K562 (cell line): ENCODE measurements around the gene TCEAL4. TPM values are rescaled to one million over a fixed set of nuclear protein-coding genes. Genes with fewer than 3 reads are reported as not detected.

Experiments
- ATAC-seq: fragments of 200-7000 bp; cut with Tn5 transposase; 3 replicates; pipeline ENCODE4 v1.9.1; 2020; ENCODE audit warnings: moderate library complexity
- BruUV-seq: library from RNA; stranded (reverse); fragments of 400-500 nt; replicated peaks from 2 replicates; lab custom pipeline; 2021; lab: Mats Ljungman, UMichigan
- CTCF ChIA-PET: fragments of 300-600 bp; formaldehyde crosslinking; extraction: SDS; loops from one replicate; lab custom pipeline; 2021; ENCODE audit warnings: low intra/inter-chr PET ratio; lab: Yijun Ruan, JAX
- POLR2A ChIA-PET: fragments of 300-600, 350-650 bp; sonication (Branson Sonifier 250); formaldehyde crosslinking; extraction: SDS; loops from one replicate; lab custom pipeline; 2021; ENCODE audit warnings: antibody characterized with exemption, inconsistent platforms; lab: Yijun Ruan, JAX
- DNase-seq, 4 experiments: peaks; one replicate each; pipeline versions ENCODE4 v3.0.0 to v3.0.0-alpha.2; 2011 to 2018; ENCODE audit warnings: low spot score in 3 of 4, mixed read lengths in 3 of 4; ENCODE audit errors: extremely low read depth in 1 of 4
- FAIRE-seq: peaks from 2 replicates; lab custom pipeline; 2011; peaks lifted over from hg19 to GRCh38; lab: Jason Lieb, UNC
- H2AFZ ChIP-seq: 2 replicates; pipeline ENCODE4 v1.6.0; 2011; ENCODE audit warnings: low read depth, low read length, control low read depth, inconsistent platforms
- H3K27ac ChIP-seq: fragments of 200-600 bp; 3 replicates; pipeline ENCODE4 v1.8.0; 2011; ENCODE audit warnings: low read depth, mild to moderate bottlenecking, control low read depth, inconsistent platforms, low read length, moderate library complexity, mixed read lengths; ENCODE audit errors: extremely low read depth
- H3K27me3 ChIP-seq, 2 experiments: fragments of 300-600 bp in 1 of 2; 2 replicates in 1 of 2; 3 replicates in 1 of 2; pipeline versions ENCODE4 v1.6.0 to v1.8.0; 2011; ENCODE audit warnings: inconsistent platforms in 2 of 2, low read length in 2 of 2, mild to moderate bottlenecking in 1 of 2, mixed read lengths in 1 of 2, moderate library complexity in 1 of 2; ENCODE audit not compliant: control insufficient read depth in 2 of 2, insufficient read depth in 2 of 2
- H3K36me3 ChIP-seq: fragments of 300-600 bp; 3 replicates; pipeline ENCODE4 v1.8.0; 2011; ENCODE audit warnings: mild to moderate bottlenecking, low read length, inconsistent platforms; ENCODE audit not compliant: control insufficient read depth, insufficient read depth
- H3K4me1 ChIP-seq, 2 experiments: fragments of 200-600 bp in 1 of 2; replicated peaks in 1 of 2; 2 replicates in 1 of 2; 3 replicates in 1 of 2; pipeline versions ENCODE4 v1.5.1 to v1.8.0; 2011; ENCODE audit warnings: inconsistent platforms in 2 of 2, low read length in 2 of 2, mild to moderate bottlenecking in 1 of 2, mixed read lengths in 1 of 2, moderate library complexity in 1 of 2; ENCODE audit not compliant: control insufficient read depth in 2 of 2, insufficient read depth in 2 of 2
- H3K4me2 ChIP-seq: 2 replicates; pipeline ENCODE4 v1.6.1; 2011; ENCODE audit warnings: low read length, control low read depth, inconsistent platforms, mixed read lengths; ENCODE audit not compliant: insufficient read depth
- H3K4me3 ChIP-seq: fragments of 200-600 bp; sonication (generic), shearing (Covaris generic); 2 replicates; pipeline ENCODE4 v1.5.1; 2016; ENCODE audit warnings: control low read depth, inconsistent platforms
- H3K79me2 ChIP-seq: fragments of 200-600 bp; 3 replicates; pipeline ENCODE4 v1.8.0; 2011; ENCODE audit warnings: low read length, inconsistent platforms; ENCODE audit not compliant: control insufficient read depth, insufficient read depth
- H3K9ac ChIP-seq, 2 experiments: 2 replicates each; pipeline versions ENCODE4 v1.6.0 to v1.6.1; 2011; ENCODE audit warnings: low read depth in 2 of 2, low read length in 2 of 2, control low read depth in 1 of 2, inconsistent platforms in 1 of 2, mild to moderate bottlenecking in 1 of 2, mixed read lengths in 1 of 2; ENCODE audit not compliant: insufficient read depth in 1 of 2
- H3K9me1 ChIP-seq: one replicate; pipeline ENCODE4 v1.6.0; 2011; ENCODE audit warnings: inconsistent platforms, mild to moderate bottlenecking, low read length, moderate library complexity; ENCODE audit not compliant: control insufficient read depth, insufficient read depth
- H3K9me3 ChIP-seq: replicated peaks from 2 replicates; pipeline ENCODE4 v1.5.1; 2011; ENCODE audit warnings: low read depth, low read length, inconsistent platforms; ENCODE audit not compliant: control insufficient read depth, insufficient read depth
- H4K20me1 ChIP-seq: replicated peaks from 2 replicates; pipeline ENCODE4 v1.6.1; 2011; ENCODE audit warnings: low read length, inconsistent platforms, mixed read lengths; ENCODE audit not compliant: control insufficient read depth, insufficient read depth
- MCM2 ChIP-seq: fragments of 450-650 bp; IDR thresholded peaks from 2 replicates; pipeline ENCODE4 v1.6.1; 2017; ENCODE audit warnings: low read depth, mild to moderate bottlenecking
- PTTG1 ChIP-seq: fragments of 450-650 bp; IDR thresholded peaks from 2 replicates; pipeline ENCODE4 v1.6.1; 2016; ENCODE audit warnings: low read depth, mild to moderate bottlenecking, missing genetic modification characterization, missing compliant biosample characterization
- RBM39 ChIP-seq: fragments of 200-400 bp; formaldehyde crosslinking; optimal IDR thresholded peaks from 2 replicates; pipeline ENCODE3; 2018; ENCODE audit warnings: low read depth, low read length
- ZNF699 ChIP-seq: fragments of 250-450 bp; sonication (Bioruptor Pico); IDR thresholded peaks from 2 replicates; pipeline ENCODE4 v1.8.0; 2021; ENCODE audit warnings: mild to moderate bottlenecking, moderate library complexity; ENCODE audit not compliant: insufficient replicate concordance
- WGBS: fragments of 100-300 bp; shearing (Covaris generic); methylation state at CpG from one replicate; pipeline ENCODE4 v1.1.6; 2016; ENCODE audit warnings: low coverage, mixed read lengths; ENCODE audit not compliant: insufficient coverage; ENCODE audit errors: missing lambda C conversion rate; 5-methylcytosine and 5-hydroxymethylcytosine counted together
- in situ Hi-C: fragments of 300-500 bp; cut with MboI; formaldehyde crosslinking; loops from 4 replicates; pipeline ENCODE4 v1.15.0; 2018; ENCODE audit warnings: inconsistent platforms, mixed read lengths
- intact Hi-C: fragments of 100-400 bp; cut with micrococcal nuclease; formaldehyde crosslinking; loops from 2 replicates; pipeline ENCODE4 v1.14.2; 2022
- polyA plus RNA-seq, 8 experiments: library from polyadenylated mRNA; depleted of rRNA in 4 of 8; stranded (reverse) in 5 of 8; unstranded in 3 of 8; fragments of >200 nt; fragmentation: Nextera tagmentation in 2 of 8; fragmentation: Illumina TruSeq in 1 of 8; extraction: Ambion mirVana in 2 of 8; extraction: Trizol in 1 of 8; gene quantifications; 2 replicates each; pipeline versions ENCODE4 v1.2.1 to v1.2.3, GENCODE V29; 2011 to 2014; ENCODE audit warnings: inconsistent platforms in 1 of 8, missing spikeins in 1 of 8
- total RNA-seq, 7 experiments: library from RNA; depleted of rRNA in 6 of 7; stranded (reverse); fragments of >200 nt in 6 of 7; fragmentation: Illumina TruSeq in 2 of 7; extraction: Trizol in 2 of 7; gene quantifications; 2 replicates each; pipeline versions ENCODE4 v1.2.1 to v1.2.3, GENCODE V29; 2011 to 2021; ENCODE audit warnings: low replicate concordance in 1 of 7

The TCEAL4 gene
- total and polyA plus RNA-seq, 9 of the 15 experiments (the other 6 are each of a cell fraction or from before 2014, with no cell fraction given), result 0.36 to 12.3 (median 7.9) TPM

DNA sequence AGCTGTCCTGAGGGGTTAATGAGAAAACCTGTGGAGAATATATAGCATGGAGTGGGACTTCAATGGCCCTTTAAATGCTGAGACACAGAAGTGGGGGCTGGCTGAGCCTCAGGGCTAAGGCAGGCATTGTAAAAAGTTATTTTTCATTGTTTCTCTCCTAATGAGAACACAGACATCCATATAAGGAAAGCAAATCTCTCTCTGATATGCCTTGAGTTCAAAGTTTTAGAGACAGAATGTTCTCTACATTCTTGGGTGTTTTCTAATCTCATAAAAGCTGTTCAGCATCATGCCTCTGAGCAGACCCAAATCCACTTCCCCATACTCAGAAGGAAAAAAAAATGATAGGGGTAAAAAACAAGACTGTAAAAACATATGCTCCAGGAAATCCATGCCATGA, 49.2 kb upstream of the TCEAL4 start (continued):
- TF ChIP-seq RBM39, result no peak

DNA sequence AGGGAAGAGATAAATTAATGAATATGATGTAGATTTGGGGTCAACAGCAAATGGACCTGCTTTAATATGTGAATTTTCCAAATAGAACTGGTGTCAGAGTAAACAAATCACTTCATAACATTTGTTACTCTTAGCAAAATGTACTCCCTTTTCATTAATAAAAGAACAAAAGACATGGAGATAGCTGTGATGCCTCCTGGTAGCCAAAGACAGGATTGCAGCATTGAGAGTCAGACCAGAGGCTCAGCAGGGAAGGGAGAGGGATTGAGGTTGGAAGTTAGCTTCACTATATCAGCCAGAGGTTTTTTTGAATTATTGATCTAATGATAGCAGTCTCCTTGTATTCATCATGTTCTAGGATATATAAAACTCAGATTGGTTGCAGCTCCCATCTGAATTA, 48.6 kb upstream of the TCEAL4 start:
- H3K9ac ChIP-seq, result no peak overlapping the region
- TF ChIP-seq MCM2 (no peak), ZNF699 (CRISPR knock-in tag) (no peak)
- CTCF ChIA-PET, result no interaction called here
- DNase-seq (no peak), FAIRE-seq (no peak), ATAC-seq (no peak)
- no peaks in the 10 kb centered on the region for H3K27me3 ChIP-seq
- BruUV-seq, result no TSS peak
- intact Hi-C loops, result no loop called here
- H4K20me1 ChIP-seq, result no peaks in the 10 kb centered on the region
- H3K9me3 ChIP-seq, result no peaks in the 10 kb centered on the region
- no peaks in the 10 kb centered on the region for H3K79me2 ChIP-seq
- POLR2A ChIA-PET, result no interaction called here
- no peaks in the 10 kb centered on the region for H3K9me1 ChIP-seq
- H3K27ac ChIP-seq, result no peak overlapping the region
- no peaks in the 10 kb centered on the region for H3K36me3 ChIP-seq
- H2AFZ ChIP-seq, result no peak overlapping the region
- in situ Hi-C loops, result no loop called here
- no peak overlapping the region for H3K4me3 ChIP-seq
- H3K4me2 ChIP-seq, result no peak overlapping the region
- no peaks in the 10 kb centered on the region for H3K4me1 ChIP-seq

DNA sequence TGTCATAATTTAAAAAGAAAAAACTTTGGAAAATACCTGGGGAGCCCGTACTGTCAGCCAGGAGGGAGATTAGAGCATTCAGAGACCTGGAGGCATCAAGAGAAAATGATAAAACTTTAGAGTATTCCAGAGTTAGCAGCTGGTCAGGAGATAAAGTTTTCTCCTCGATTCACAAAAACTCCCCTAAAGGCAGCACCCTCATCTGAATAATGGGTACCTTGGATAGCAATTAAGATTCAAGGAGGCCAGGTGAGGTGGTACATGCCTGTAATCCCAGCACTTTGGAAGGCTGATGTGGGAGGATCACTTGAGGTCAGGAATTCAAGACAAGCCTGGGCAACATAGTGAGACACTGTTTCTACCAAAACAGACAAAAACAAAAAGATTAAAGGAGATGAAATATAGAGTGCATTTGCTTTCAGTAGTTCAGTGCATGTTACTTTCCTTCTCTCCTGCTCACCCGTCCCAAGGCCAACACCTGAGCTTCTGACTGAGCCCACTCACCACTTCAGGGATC, 47.4 kb upstream of the TCEAL4 start:
- Histone ChIP-seq H3K4me2 (no peak overlapping the region), H2AFZ (no peak overlapping the region), H3K9me1 (no peaks in the 10 kb centered on the region), H3K9me3 (no peaks in the 10 kb centered on the region), H3K27ac (no peak overlapping the region), H3K27me3 (no peaks in the 10 kb centered on the region), H3K4me1 (no peaks in the 10 kb centered on the region), H3K4me3 (no peak overlapping the region), H4K20me1 (no peaks in the 10 kb centered on the region), H3K79me2 (no peaks in the 10 kb centered on the region), H3K9ac (no peak overlapping the region), H3K36me3 (no peaks in the 10 kb centered on the region)
- CTCF ChIA-PET, result no interaction called here
- FAIRE-seq (no peak), ATAC-seq (no peak), DNase-seq (no peak)
- 0% methylated on average over 3 of the region's 3 CpGs for WGBS
- in situ Hi-C loops, result no loop called here
- BruUV-seq, result no TSS peak
- intact Hi-C loops, result no loop called here
- no peak for TF ChIP-seq PTTG1 (tag)
- POLR2A ChIA-PET, result no interaction called here
